ENCODE data around the gene COL2A1.

COL2A1 gene

DNA sequence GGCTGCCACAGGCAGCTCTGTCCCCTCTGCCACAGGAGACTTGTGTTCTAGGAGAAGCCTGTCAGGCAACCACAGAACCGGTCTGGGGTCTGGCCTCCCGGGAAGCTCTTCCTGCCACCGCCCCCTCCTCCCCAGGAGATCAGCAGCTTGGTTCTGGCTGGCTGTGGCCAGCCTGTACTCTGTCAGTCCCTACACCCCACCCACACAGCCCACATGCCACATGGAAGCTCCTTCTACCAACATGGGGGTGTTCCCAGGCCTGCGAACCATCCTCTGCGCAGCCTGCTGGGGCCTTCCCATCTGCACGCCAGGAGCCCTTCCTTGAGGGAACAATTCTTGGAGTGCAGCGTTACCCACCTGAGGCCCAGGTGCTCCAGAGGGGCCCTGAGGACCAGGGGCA is 24.1 kb downstream of the COL2A1 start:
- no peak overlapping the region for H3K4me3 Mint-ChIP-seq
- no peaks in the 10 kb centered on the region for H3K4me1 Mint-ChIP-seq
- H3K9me3 Mint-ChIP-seq: no peaks in the 10 kb centered on the region
- H3K27me3 Mint-ChIP-seq (ENCODE audit: low read depth): peaks cover 16% of the 10 kb centered on the region
- no peak for TF ChIP-seq CTCF (IDR thresholded peaks at IDR 0.05; ENCODE audit: unreplicated experiment in 3 of 3)
- H3K36me3 Mint-ChIP-seq (ENCODE audit: low read depth): peaks cover 27% of the 10 kb centered on the region
- H3K27ac Mint-ChIP-seq: no peak overlapping the region

DNA sequence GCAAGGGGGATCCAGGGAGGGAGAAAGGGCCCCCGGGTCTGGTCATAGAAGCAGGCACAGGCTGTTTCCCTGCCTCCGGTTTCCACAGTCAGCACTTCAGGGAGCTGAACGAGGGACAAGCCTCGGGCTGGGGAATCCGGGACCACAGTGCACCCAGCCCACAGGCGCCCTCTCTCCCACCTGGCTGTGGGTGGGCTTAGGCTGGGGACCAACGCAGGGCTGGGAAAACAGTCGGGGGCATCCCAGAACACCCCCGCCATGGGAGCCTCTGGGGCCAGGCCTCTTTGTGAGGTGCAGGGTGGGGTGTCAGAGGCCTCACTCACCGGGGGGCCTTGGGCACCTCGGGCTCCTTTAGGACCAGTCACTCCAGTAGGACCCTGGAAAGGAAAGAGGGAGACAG is 24.6 kb downstream of the COL2A1 start:
- Mint-ChIP-seq H3K9me3 (no peaks in the 10 kb centered on the region), H3K27ac (no peak overlapping the region), H3K27me3 (ENCODE audit: low read depth) (peaks cover 16% of the 10 kb centered on the region), H3K36me3 (ENCODE audit: low read depth) (peaks cover 25% of the 10 kb centered on the region), H3K4me1 (no peaks in the 10 kb centered on the region), H3K4me3 (no peak overlapping the region)
- no peak for TF ChIP-seq CTCF (IDR thresholded peaks at IDR 0.05; ENCODE audit: unreplicated experiment in 3 of 3)

- H3K4me3 Mint-ChIP-seq: no peak overlapping the region
- peaks cover 26% of the 10 kb centered on the region for H3K36me3 Mint-ChIP-seq (ENCODE audit: low read depth)
- H3K9me3 Mint-ChIP-seq: no peaks in the 10 kb centered on the region
- no peaks in the 10 kb centered on the region for H3K4me1 Mint-ChIP-seq
- peaks cover 14% of the 10 kb centered on the region for H3K27me3 Mint-ChIP-seq (ENCODE audit: low read depth)
- TF ChIP-seq CTCF (IDR thresholded peaks at IDR 0.05; ENCODE audit: unreplicated experiment in 3 of 3): no peak
- no peak overlapping the region for H3K27ac Mint-ChIP-seq
Measured at GRCh38 chr12:47979166-47979565, 25.1 kb downstream of the COL2A1 start.

- no peaks in the 10 kb centered on the region for H3K4me1 Mint-ChIP-seq
- no peak for TF ChIP-seq CTCF (IDR thresholded peaks at IDR 0.05; ENCODE audit: unreplicated experiment in 3 of 3)
- no peaks in the 10 kb centered on the region for H3K9me3 Mint-ChIP-seq
- H3K4me3 Mint-ChIP-seq: no peak overlapping the region
- peaks cover 12% of the 10 kb centered on the region for H3K27me3 Mint-ChIP-seq (ENCODE audit: low read depth)
- H3K36me3 Mint-ChIP-seq (ENCODE audit: low read depth): peaks cover 30% of the 10 kb centered on the region
- no peak overlapping the region for H3K27ac Mint-ChIP-seq
Measured at GRCh38 chr12:47978598-47978873, 25.7 kb downstream of the COL2A1 start.

GRCh38 chr12:47977772-47978597 is 26.3 kb downstream of the COL2A1 start:
- no peak for TF ChIP-seq CTCF (IDR thresholded peaks at IDR 0.05; ENCODE audit: unreplicated experiment in 3 of 3)
- Mint-ChIP-seq H3K4me3 (no peak overlapping the region), H3K4me1 (no peaks in the 10 kb centered on the region), H3K27me3 (ENCODE audit: low read depth) (peaks cover 9% of the 10 kb centered on the region), H3K9me3 (no peaks in the 10 kb centered on the region), H3K36me3 (ENCODE audit: low read depth) (peaks cover 34% of the 10 kb centered on the region), H3K27ac (peak overlapping the region in 1 of 3 experiments; percentile 16)

Data from nephron (organoid).